ENCODE measurements around the gene NIPSNAP2.
"Not testable (repeated sequence)": the region's sequence is repeated elsewhere in the genome, so short reads cannot be mapped to it uniquely, and the experiment has no call there.

NIPSNAP2 gene

DNA sequence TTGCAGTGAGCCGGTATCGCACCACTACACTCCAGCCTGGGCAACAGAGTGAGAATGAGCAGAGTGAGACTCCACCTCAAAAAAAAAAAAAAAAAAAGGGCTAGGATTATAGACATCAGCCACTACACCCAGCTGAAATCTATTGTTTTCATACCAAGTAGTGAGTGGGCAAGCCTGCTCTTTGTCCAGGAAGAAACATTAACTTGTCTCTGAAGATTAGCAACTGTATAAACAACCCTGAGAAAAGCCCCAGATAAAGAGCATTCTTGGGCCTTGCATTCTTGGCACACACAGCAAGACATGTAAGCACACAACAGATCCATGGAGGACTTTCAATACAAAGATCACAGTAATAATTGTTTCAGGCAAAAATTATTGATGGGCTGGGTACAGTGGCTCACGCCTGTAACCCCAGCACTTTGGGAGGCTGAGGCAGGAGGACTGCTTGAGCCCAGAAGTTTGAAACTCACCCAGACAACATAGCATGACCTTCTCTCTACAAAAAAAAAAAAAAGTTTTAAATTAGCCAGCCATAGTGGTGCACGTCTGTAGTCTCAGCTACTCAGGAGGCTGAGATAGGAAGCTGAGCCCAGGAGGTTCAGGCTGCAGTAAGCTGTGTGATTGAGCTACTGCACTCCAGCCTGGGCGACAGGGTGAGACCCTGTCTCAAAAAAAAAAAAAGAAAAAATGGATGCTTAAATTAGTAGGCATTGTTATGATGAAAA, 82.5 kb downstream of the NIPSNAP2 start:
- in situ Hi-C loops (cut with MboI; ENCODE audit: low sequenced_read_pairs): no loop called here

GRCh38 chr7:56047446-56048116, 83.2 kb downstream of the NIPSNAP2 start:
- in situ Hi-C loops (cut with MboI; ENCODE audit: low sequenced_read_pairs): not testable (repeated sequence)

DNA sequence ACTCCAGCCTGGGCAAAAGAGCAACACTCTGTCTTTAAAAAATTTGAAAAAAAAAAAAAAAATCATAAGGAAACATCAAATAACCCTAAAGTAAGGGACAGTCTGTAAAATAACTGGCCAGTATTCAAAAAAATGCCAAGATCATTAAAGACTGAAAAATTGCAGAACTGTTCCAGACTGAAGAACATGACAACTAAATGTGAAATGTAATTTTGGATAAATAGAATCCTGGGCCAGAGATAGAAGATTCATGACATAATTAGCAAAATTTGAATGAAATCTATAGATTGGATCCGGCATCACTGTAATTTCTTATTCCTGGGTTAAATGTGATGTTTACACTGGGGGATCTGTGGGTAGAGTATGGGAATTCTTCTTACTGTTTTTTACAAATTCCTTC, 83.9 kb downstream of the NIPSNAP2 start:
- in situ Hi-C loops (cut with MboI; ENCODE audit: low sequenced_read_pairs): no loop called here

GRCh38 chr7:56048763-56049162, 84.4 kb downstream of the NIPSNAP2 start:
- in situ Hi-C loops (cut with MboI; ENCODE audit: low sequenced_read_pairs): not testable (repeated sequence)
